ENCODE data around the gene NUDT15. TPM values are rescaled to one million over a fixed set of nuclear protein-coding genes. Genes with fewer than 3 reads are reported as not detected.
"Not testable (repeated sequence)": the region's sequence is repeated elsewhere in the genome, so short reads cannot be mapped to it uniquely, and the experiment has no call there.

The NUDT15 gene
- total and polyA plus RNA-seq, 9 donors = 6.1 to 11.4 (median 9.7) TPM

- Histone ChIP-seq H3K36me3 (no peaks in the 10 kb centered on the region), H3K4me3 (no peak overlapping the region), H3K4me1 (ENCODE audit: insufficient read depth) (no peaks in the 10 kb centered on the region), H3K27me3 (no peaks in the 10 kb centered on the region), H3K27ac (no peak overlapping the region), H3K9me3 (no peaks in the 10 kb centered on the region)
- no peak for DNase-seq
- intact Hi-C loops (cut with DNase I) = no loop called here
- no peak for TF ChIP-seq POLR2A (IDR thresholded peaks at IDR 0.05)
- TF ChIP-seq EP300 (IDR thresholded peaks at IDR 0.05) = no peak
- no peak for TF ChIP-seq CTCF (IDR thresholded peaks at IDR 0.05)
Observed at GRCh38 chr13:48043789-48044503, 6.4 kb downstream of the NUDT15 start.

DNA sequence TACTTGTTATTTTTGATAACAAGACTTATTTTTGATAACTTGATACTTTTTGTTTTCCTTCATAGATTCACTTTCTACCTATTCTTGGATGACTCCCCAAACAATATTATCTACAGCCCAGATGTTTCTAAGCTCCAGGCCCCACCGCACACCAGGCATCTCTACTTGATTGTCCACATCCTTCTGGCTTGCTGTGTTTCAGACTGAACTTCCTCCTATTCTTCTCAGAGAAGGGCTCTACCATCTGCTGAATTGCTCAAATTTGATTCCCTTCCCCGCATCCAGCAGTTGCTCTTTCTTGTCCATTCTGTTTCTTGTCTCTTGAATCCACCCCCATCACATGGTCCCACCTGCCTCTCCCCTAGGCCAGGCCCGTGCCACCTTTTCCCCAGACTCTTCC is 13.0 kb downstream of the NUDT15 start:
- Histone ChIP-seq H3K9me3 (no peaks in the 10 kb centered on the region), H3K4me3 (no peak overlapping the region), H3K4me1 (ENCODE audit: insufficient read depth) (no peaks in the 10 kb centered on the region), H3K27me3 (no peaks in the 10 kb centered on the region), H3K27ac (no peak overlapping the region), H3K36me3 (no peaks in the 10 kb centered on the region)
- no peak for DNase-seq
- intact Hi-C loops (cut with DNase I) = no loop called here
- 87 to 93% (median 89%) methylated on average over 3 of the region's 3 CpGs for WGBS, 3 donors
- TF ChIP-seq CTCF (IDR thresholded peaks at IDR 0.05) (no peak), EP300 (IDR thresholded peaks at IDR 0.05) (no peak), POLR2A (IDR thresholded peaks at IDR 0.05) (no peak)

GRCh38 chr13:48054601-48055000 is 17.1 kb downstream of the NUDT15 start:
- H3K4me3 ChIP-seq = no peak overlapping the region
- no peaks in the 10 kb centered on the region for H3K4me1 ChIP-seq (ENCODE audit: insufficient read depth)
- TF ChIP-seq POLR2A (IDR thresholded peaks at IDR 0.05) (no peak), EP300 (IDR thresholded peaks at IDR 0.05) (no peak), CTCF (IDR thresholded peaks at IDR 0.05) (no peak)
- no peak overlapping the region for H3K27ac ChIP-seq
- DNase-seq = no peak
- 93 to 94% (median 93%) methylated on average over 6 of the region's 6 CpGs for WGBS, 3 donors
- intact Hi-C loops (cut with DNase I) = no loop called here
- no peaks in the 10 kb centered on the region for H3K27me3 ChIP-seq
- no peaks in the 10 kb centered on the region for H3K36me3 ChIP-seq
- H3K9me3 ChIP-seq = no peaks in the 10 kb centered on the region

GRCh38 chr13:48055712-48056111 is 18.2 kb downstream of the NUDT15 start:
- Histone ChIP-seq H3K27ac (no peak overlapping the region), H3K4me1 (ENCODE audit: insufficient read depth) (no peaks in the 10 kb centered on the region), H3K27me3 (no peaks in the 10 kb centered on the region), H3K4me3 (no peak overlapping the region), H3K9me3 (no peaks in the 10 kb centered on the region), H3K36me3 (no peaks in the 10 kb centered on the region)
- WGBS, 3 donors = 85 to 89% (median 87%) methylated on average over 5 of the region's 5 CpGs
- intact Hi-C loops (cut with DNase I) = no loop called here
- no peak for DNase-seq
- TF ChIP-seq CTCF (IDR thresholded peaks at IDR 0.05) (no peak), EP300 (IDR thresholded peaks at IDR 0.05) (no peak), POLR2A (IDR thresholded peaks at IDR 0.05) (no peak)

- DNase-seq; intact Hi-C loops (cut with DNase I); H3K4me1 ChIP-seq (ENCODE audit: insufficient read depth); H3K27me3 ChIP-seq; H3K4me3 ChIP-seq; H3K9me3 ChIP-seq; H3K27ac ChIP-seq; H3K36me3 ChIP-seq: not testable (repeated sequence)
- 66 to 89% (median 88%) methylated on average over 6 of the region's 6 CpGs for WGBS, 3 donors
Observed at GRCh38 chr13:48058536-48058935, 21.0 kb downstream of the NUDT15 start.

- H3K36me3 ChIP-seq; intact Hi-C loops (cut with DNase I); H3K27me3 ChIP-seq; H3K4me3 ChIP-seq; H3K9me3 ChIP-seq; H3K27ac ChIP-seq; H3K4me1 ChIP-seq (ENCODE audit: insufficient read depth); DNase-seq: not testable (repeated sequence)
- 56 to 78% (median 67%) methylated on average over 5 of the region's 5 CpGs for WGBS, 3 donors
Observed at GRCh38 chr13:48059951-48060350, 22.4 kb downstream of the NUDT15 start.

Measured in ovary (tissue), 9 donors.